Measurements from ENCODE around the gene AGBL4.

DNA sequence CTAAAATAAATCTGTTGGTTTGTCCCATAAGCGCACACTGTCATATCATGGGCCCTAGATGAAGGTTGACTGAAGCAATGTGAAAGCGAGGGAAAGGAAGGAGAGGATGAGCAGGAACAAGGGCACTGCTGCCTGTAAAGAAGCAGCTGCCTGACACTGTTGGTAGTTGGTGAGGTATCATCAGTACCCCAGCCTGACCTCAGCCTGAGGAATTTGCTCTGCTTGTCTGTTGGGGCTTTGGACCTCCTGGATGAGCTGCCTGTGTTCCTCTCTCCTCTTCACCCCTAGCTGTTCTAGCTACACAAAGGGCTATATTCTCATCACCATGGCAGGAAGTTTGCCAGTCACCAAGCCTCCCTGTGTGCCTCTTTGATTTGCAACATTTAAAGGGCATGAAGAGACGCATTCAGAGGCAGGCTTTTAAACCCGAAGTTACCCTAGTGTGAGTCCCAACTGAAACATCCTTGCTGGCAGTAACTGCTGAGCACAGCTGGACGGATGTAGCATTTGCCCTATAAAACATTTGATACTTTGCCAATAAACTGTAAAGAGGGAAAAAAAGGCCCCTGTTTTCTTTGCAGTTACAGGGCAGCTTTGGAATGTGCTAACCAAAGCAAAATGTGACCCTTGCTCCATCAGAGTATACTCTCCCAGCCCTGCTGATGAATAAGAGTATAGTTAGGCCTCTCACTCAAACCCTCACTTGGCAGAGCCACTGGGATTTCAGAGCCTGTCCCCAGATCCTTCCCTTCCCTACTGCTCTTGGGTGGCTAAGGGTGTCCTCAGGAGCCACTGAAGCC lies 1529.6 kb downstream of the AGBL4 start:
- TF ChIP-seq POLR2A (IDR thresholded peaks at IDR 0.05; ENCODE audit: low read depth, low read length), result no peak
- TF ChIP-seq POLR2AphosphoS5 (IDR thresholded peaks at IDR 0.05; ENCODE audit: low read depth, low read length), result no peak
- TF ChIP-seq TAF1 (IDR thresholded peaks at IDR 0.05; ENCODE audit: borderline replicate concordance, low read depth, low read length), result no peak

Measured in GM12892 (cell line).